Cardiac fibroblast (primary cell): ENCODE data around the gene SMYD3.

Experiments used
- DNase-seq, 2 donors: peaks; one replicate each; pipeline versions ENCODE4 v3.0.0 to v3.0.0-alpha.2; 2010; ENCODE audit warnings: low read depth in 2 of 2
- H3K4me3 ChIP-seq, 2 donors: replicated peaks in 1 of 2; 1 replicate in 1 of 2; 2 replicates in 1 of 2; pipeline ENCODE4 v1.5.1; 2011; ENCODE audit warnings: low read depth in 2 of 2, low read length in 2 of 2, mild to moderate bottlenecking in 2 of 2, moderate library complexity in 1 of 2
- CTCF ChIP-seq: IDR thresholded peaks from one replicate; pipeline ENCODE4 v1.5.1; 2011; ENCODE audit warnings: low read depth, mild to moderate bottlenecking, low read length, inconsistent platforms

SMYD3 gene

GRCh38 chr1:246066573-246066972 lies 440.5 kb downstream of the SMYD3 start:
- DNase-seq: no peak
- no peak for TF ChIP-seq CTCF
- no peak overlapping the region for H3K4me3 ChIP-seq

- DNase-seq: no peak
- TF ChIP-seq CTCF: no peak
- no peak overlapping the region for H3K4me3 ChIP-seq
Measured at GRCh38 chr1:246065592-246065991, 441.5 kb downstream of the SMYD3 start.

GRCh38 chr1:246064891-246065290 lies 442.2 kb downstream of the SMYD3 start:
- DNase-seq: no peak
- no peak overlapping the region for H3K4me3 ChIP-seq
- no peak for TF ChIP-seq CTCF

- no peak overlapping the region for H3K4me3 ChIP-seq
- DNase-seq: no peak
- TF ChIP-seq CTCF: no peak
Measured at GRCh38 chr1:246063013-246063616, 444.0 kb downstream of the SMYD3 start.

GRCh38 chr1:246058466-246058865 lies 448.6 kb downstream of the SMYD3 start:
- TF ChIP-seq CTCF: no peak
- DNase-seq: peak in 1 of 2 donors; percentile 20

GRCh38 chr1:246052603-246053002 lies 454.5 kb downstream of the SMYD3 start:
- DNase-seq: no peak
- TF ChIP-seq CTCF: no peak
- no peak overlapping the region for H3K4me3 ChIP-seq

More at GRCh38 chr1:246058466-246058865, 448.6 kb downstream of the SMYD3 start:
- H3K4me3 ChIP-seq: no peak overlapping the region

- H3K4me3 ChIP-seq: no peak overlapping the region
- DNase-seq: no peak
- no peak for TF ChIP-seq CTCF
Measured at GRCh38 chr1:246051909-246052518, 455.1 kb downstream of the SMYD3 start.
